Endodermal cell (in vitro differentiated cells): ENCODE measurements around the gene CDH18. TPM values are rescaled to one million over a fixed set of nuclear protein-coding genes. Genes with fewer than 3 reads are reported as not detected.

Experiments used
- DNase-seq: peaks from one replicate; pipeline ENCODE4 v3.0.0-alpha.2; 2017
- H3K27ac ChIP-seq: 2 replicates; pipeline ENCODE4 v1.5.1; 2013; ENCODE audit warnings: mild to moderate bottlenecking, low read depth, low read length, moderate library complexity
- H3K27me3 ChIP-seq: 2 replicates; pipeline ENCODE4 v1.6.1; 2013; ENCODE audit warnings: mild to moderate bottlenecking, low read length, moderate library complexity; ENCODE audit not compliant: insufficient read depth, control insufficient read depth, poor library complexity, severe bottlenecking
- H3K36me3 ChIP-seq: 2 replicates; pipeline ENCODE4 v1.7.0; 2013; ENCODE audit warnings: mild to moderate bottlenecking, low read length, moderate library complexity; ENCODE audit not compliant: control insufficient read depth, insufficient read depth
- H3K4me1 ChIP-seq: one replicate; pipeline ENCODE4 v1.7.0; 2013; ENCODE audit warnings: low read length; ENCODE audit not compliant: control insufficient read depth, insufficient read depth
- H3K4me3 ChIP-seq: 2 replicates; pipeline ENCODE4 v1.5.1; 2013; ENCODE audit warnings: mild to moderate bottlenecking, low read length, moderate library complexity
- H3K9ac ChIP-seq: 2 replicates; pipeline ENCODE4 v1.6.1; 2013; ENCODE audit warnings: mild to moderate bottlenecking, low read length, moderate library complexity; ENCODE audit not compliant: poor library complexity, severe bottlenecking; ENCODE audit errors: extremely low read depth
- H3K9me3 ChIP-seq: 2 replicates; pipeline ENCODE4 v1.6.1; 2013; ENCODE audit warnings: mild to moderate bottlenecking, low read length, moderate library complexity; ENCODE audit not compliant: control insufficient read depth
- H3K27ac Mint-ChIP-seq: 2 replicates; pipeline ENCODE4 v1.8.0; 2020; ENCODE audit warnings: mixed read lengths
- H3K27me3 Mint-ChIP-seq: 2 replicates; pipeline ENCODE4 v1.8.0; 2021; ENCODE audit warnings: mild to moderate bottlenecking, mixed read lengths; ENCODE audit not compliant: insufficient read depth
- H3K36me3 Mint-ChIP-seq: 2 replicates; pipeline ENCODE4 v1.8.0; 2020; ENCODE audit warnings: low read depth, mixed read lengths
- H3K4me1 Mint-ChIP-seq: 2 replicates; pipeline ENCODE4 v1.8.0; 2020; ENCODE audit warnings: mixed read lengths
- H3K4me3 Mint-ChIP-seq: 2 replicates; pipeline ENCODE4 v1.8.0; 2020; ENCODE audit warnings: mild to moderate bottlenecking, moderate library complexity, mixed read lengths
- H3K9me3 Mint-ChIP-seq: 2 replicates; pipeline ENCODE4 v1.8.0; 2020; ENCODE audit warnings: mild to moderate bottlenecking, mixed read lengths
- CTCF ChIP-seq: fragments of 200-600 bp; sonication (generic); conservative IDR thresholded peaks from 2 replicates; pipeline ENCODE4 v1.5.0; 2021; ENCODE audit warnings: antibody characterized with exemption, mild to moderate bottlenecking
- WGBS, 2 experiments: methylation state at CpG; one replicate each; pipeline versions ENCODE4 v1.1.5 to v1.1.7; 2013; ENCODE audit warnings: missing lambda C conversion rate in 2 of 2, mixed read lengths in 1 of 2; ENCODE audit not compliant: insufficient coverage in 1 of 2, insufficient read length in 1 of 2; 5-methylcytosine and 5-hydroxymethylcytosine counted together
- total RNA-seq, 2 donors: library from RNA; stranded (reverse); fragmentation: NEBNext Ultra II Directional in 1 of 2; extraction: Animal tissue kit (Norgen Biotek cat#: 25700) in 1 of 2; gene quantifications; 2 replicates in 1 of 2; 3 replicates in 1 of 2; pipeline ENCODE4 v1.2.1, GENCODE V29; 2021

CDH18 gene
- total RNA-seq, 2 donors from 2014 or later: 0.22 TPM; not detected in 1

GRCh38 chr5:19565466-19565865, 422.5 kb downstream of the CDH18 start:
- no peaks in the 10 kb centered on the region for H3K4me1 ChIP-seq
- Mint-ChIP-seq H3K27me3 (peaks cover 2% of the 10 kb centered on the region), H3K36me3 (no peaks in the 10 kb centered on the region), H3K27ac (no peak overlapping the region), H3K9me3 (peaks cover 2% of the 10 kb centered on the region), H3K4me1 (peaks cover 3% of the 10 kb centered on the region), H3K4me3 (no peak overlapping the region)
- H3K9ac ChIP-seq: no peak overlapping the region
- no peak for TF ChIP-seq CTCF
- H3K9me3 ChIP-seq: no peaks in the 10 kb centered on the region
- H3K27ac ChIP-seq: no peak overlapping the region
- 93% methylated on average over 1 of the region's 1 CpG; no CpG with 5 or more reads in 1 of the 2 experiments for WGBS, 2 experiments
- no peaks in the 10 kb centered on the region for H3K36me3 ChIP-seq
- no peak overlapping the region for H3K4me3 ChIP-seq
- DNase-seq: no peak
- H3K27me3 ChIP-seq: no peaks in the 10 kb centered on the region

- H3K4me1 Mint-ChIP-seq: peaks cover 3% of the 10 kb centered on the region
- TF ChIP-seq CTCF: no peak
- H3K27ac Mint-ChIP-seq: no peak overlapping the region
- H3K36me3 Mint-ChIP-seq: no peaks in the 10 kb centered on the region
- peaks cover 2% of the 10 kb centered on the region for H3K27me3 Mint-ChIP-seq
- no peak for DNase-seq
- H3K27me3 ChIP-seq: no peaks in the 10 kb centered on the region
- H3K4me1 ChIP-seq: no peaks in the 10 kb centered on the region
- no peak overlapping the region for H3K4me3 Mint-ChIP-seq
- H3K36me3 ChIP-seq: no peaks in the 10 kb centered on the region
- H3K9ac ChIP-seq: no peak overlapping the region
- peaks cover 4% of the 10 kb centered on the region for H3K9me3 Mint-ChIP-seq
- no peak overlapping the region for H3K27ac ChIP-seq
- no peak overlapping the region for H3K4me3 ChIP-seq
- H3K9me3 ChIP-seq: no peaks in the 10 kb centered on the region
- WGBS, 2 experiments: 92 to 100% methylated on average over 1 to 2 of the region's 2 CpGs
Observed at GRCh38 chr5:19564036-19564435, 424.0 kb downstream of the CDH18 start.

- Histone ChIP-seq H3K4me3 (no peak overlapping the region), H3K9ac (no peak overlapping the region), H3K9me3 (peaks cover 12% of the 10 kb centered on the region), H3K27me3 (no peaks in the 10 kb centered on the region), H3K27ac (no peak overlapping the region), H3K4me1 (no peaks in the 10 kb centered on the region), H3K36me3 (no peaks in the 10 kb centered on the region)
- Mint-ChIP-seq H3K36me3 (no peaks in the 10 kb centered on the region), H3K4me3 (no peak overlapping the region), H3K9me3 (peaks cover 9% of the 10 kb centered on the region), H3K4me1 (peaks cover 10% of the 10 kb centered on the region), H3K27me3 (no peaks in the 10 kb centered on the region), H3K27ac (no peak overlapping the region)
- TF ChIP-seq CTCF: no peak
- DNase-seq: no peak
Observed at GRCh38 chr5:19555876-19556275, 432.1 kb downstream of the CDH18 start.
